Tibial nerve (tissue), 4 donors: ENCODE results near the gene GPC4.

ENCODE experiments used
- EP300 ChIP-seq, 2 donors: sonication (generic); formaldehyde crosslinking; IDR thresholded peaks; one replicate each; pipeline ENCODE4 v1.6.1; 2017; ENCODE audit warnings: antibody characterized with exemption in 2 of 2, mild to moderate bottlenecking in 1 of 2
- POLR2A ChIP-seq, 2 donors: fragments of 450-650 bp; IDR thresholded peaks; one replicate each; pipeline ENCODE4 v1.6.1; 2017; ENCODE audit warnings: antibody characterized with exemption in 2 of 2, mild to moderate bottlenecking in 2 of 2, moderate library complexity in 2 of 2
- TF ChIP-seq, protein P1 (sequence below), 5 experiments: fragments of 200-600 bp in 3 of 5; fragments of 450-650 bp in 2 of 5; sonication (generic) in 3 of 5; IDR thresholded peaks; one replicate each; pipeline ENCODE4 v1.5.1; 2016 to 2019; ENCODE audit warnings: antibody characterized with exemption in 5 of 5, mild to moderate bottlenecking in 3 of 5, moderate library complexity in 2 of 5

- TF ChIP-seq POLR2A (IDR thresholded peaks at IDR 0.05) = no peak
- no peak for TF ChIP-seq EP300 (IDR thresholded peaks at IDR 0.05)
- TF ChIP-seq, protein P1, sequence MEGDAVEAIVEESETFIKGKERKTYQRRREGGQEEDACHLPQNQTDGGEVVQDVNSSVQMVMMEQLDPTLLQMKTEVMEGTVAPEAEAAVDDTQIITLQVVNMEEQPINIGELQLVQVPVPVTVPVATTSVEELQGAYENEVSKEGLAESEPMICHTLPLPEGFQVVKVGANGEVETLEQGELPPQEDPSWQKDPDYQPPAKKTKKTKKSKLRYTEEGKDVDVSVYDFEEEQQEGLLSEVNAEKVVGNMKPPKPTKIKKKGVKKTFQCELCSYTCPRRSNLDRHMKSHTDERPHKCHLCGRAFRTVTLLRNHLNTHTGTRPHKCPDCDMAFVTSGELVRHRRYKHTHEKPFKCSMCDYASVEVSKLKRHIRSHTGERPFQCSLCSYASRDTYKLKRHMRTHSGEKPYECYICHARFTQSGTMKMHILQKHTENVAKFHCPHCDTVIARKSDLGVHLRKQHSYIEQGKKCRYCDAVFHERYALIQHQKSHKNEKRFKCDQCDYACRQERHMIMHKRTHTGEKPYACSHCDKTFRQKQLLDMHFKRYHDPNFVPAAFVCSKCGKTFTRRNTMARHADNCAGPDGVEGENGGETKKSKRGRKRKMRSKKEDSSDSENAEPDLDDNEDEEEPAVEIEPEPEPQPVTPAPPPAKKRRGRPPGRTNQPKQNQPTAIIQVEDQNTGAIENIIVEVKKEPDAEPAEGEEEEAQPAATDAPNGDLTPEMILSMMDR (IDR thresholded peaks at IDR 0.05) = no peak
These were observed 62.1 kb downstream of the GPC4 start for GRCh38 chrX:133353233-133353632.
